OCI-LY1 (cell line): ENCODE data around the gene ZDBF2.
"Not testable (repeated sequence)": the region's sequence is repeated elsewhere in the genome, so short reads cannot be mapped to it uniquely, and the experiment has no call there.

Experiments
- CTCF ChIP-seq: fragments of 200-600 bp; sonication (generic), shearing (Covaris generic); IDR thresholded peaks from 2 replicates; pipeline ENCODE4 v1.5.1; 2017; ENCODE audit warnings: mild to moderate bottlenecking, antibody characterized with exemption, low read length, moderate library complexity, mixed read lengths
- EZH2 ChIP-seq: fragments of 200-600 bp; sonication (generic), shearing (Covaris generic); IDR thresholded peaks from 2 replicates; pipeline ENCODE4 v1.8.0; 2017; ENCODE audit warnings: borderline replicate concordance, mixed run types, mild to moderate bottlenecking, antibody characterized with exemption, low read length, moderate library complexity, mixed read lengths

DNA sequence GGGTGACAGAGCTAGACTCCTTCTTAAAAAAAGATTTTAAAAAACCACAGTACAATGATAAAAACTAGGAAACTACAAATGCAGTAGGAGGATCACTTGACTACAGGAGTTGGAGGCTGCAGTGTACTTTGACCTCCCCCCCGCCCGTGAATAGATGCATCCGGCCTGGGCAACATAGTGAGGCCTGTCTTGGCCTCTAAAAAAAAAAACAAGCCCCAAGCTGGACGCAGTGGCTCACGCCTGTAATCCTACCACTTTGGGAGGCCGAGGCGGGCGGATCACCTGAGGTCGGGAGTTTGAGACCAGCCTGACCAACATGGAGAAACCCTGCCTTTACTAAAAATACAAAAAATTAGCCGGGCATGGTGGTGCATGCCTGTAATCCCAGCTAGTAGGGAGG, 25.1 kb downstream of the ZDBF2 start:
- TF ChIP-seq EZH2, CTCF: not testable (repeated sequence)
